ENCODE results near the gene ODF4.

Gene ODF4, protein sequence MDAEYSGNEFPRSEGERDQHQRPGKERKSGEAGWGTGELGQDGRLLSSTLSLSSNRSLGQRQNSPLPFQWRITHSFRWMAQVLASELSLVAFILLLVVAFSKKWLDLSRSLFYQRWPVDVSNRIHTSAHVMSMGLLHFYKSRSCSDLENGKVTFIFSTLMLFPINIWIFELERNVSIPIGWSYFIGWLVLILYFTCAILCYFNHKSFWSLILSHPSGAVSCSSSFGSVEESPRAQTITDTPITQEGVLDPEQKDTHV

DNA sequence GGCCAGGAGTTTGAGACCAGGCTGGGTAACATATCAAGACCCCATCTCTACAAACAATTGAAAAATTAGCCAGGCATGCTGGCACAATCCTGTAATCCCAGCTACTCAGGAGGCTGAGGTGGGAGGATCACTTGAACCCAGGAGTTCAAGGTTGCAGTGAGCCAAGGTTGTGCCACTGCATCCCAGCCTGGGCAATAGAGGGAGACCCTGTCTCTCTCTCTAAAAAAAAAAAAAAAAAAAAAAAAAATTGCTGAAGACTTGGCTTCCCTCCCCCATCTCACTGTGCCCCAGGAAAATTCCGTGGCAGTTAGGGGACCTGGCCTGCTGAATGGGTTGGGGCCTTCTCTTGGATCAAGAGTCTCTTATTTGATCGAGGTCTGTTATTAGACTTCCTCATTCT is at the start of gene ODF4:
TSS of gene ODF4 (plus strand) at position 301 of the 400 bp plus-strand sequence. CDS start 212 bp downstream, outside the sequence.
- DNase-seq, result no peak

DNA sequence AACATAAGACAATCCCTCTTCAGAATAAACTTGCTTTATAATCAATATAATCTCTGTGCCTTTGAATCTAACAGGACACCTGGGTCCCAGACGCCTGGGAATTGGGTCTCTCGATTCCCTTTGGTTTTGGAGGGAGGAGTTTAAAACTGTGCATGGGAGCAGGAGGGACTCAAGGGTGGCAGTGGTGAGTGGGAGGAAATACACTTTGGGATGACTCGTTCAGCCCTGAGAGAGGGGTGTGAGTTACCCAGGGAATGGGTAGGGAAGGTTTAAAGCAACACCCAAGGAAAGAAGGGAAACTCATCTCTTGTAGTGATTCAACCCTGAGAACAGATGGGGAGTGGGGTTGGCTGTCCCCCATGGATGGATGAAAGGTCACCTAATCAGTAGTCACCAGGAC is 49.6 kb upstream of the ODF4 start:
- DNase-seq, result no peak

DNA sequence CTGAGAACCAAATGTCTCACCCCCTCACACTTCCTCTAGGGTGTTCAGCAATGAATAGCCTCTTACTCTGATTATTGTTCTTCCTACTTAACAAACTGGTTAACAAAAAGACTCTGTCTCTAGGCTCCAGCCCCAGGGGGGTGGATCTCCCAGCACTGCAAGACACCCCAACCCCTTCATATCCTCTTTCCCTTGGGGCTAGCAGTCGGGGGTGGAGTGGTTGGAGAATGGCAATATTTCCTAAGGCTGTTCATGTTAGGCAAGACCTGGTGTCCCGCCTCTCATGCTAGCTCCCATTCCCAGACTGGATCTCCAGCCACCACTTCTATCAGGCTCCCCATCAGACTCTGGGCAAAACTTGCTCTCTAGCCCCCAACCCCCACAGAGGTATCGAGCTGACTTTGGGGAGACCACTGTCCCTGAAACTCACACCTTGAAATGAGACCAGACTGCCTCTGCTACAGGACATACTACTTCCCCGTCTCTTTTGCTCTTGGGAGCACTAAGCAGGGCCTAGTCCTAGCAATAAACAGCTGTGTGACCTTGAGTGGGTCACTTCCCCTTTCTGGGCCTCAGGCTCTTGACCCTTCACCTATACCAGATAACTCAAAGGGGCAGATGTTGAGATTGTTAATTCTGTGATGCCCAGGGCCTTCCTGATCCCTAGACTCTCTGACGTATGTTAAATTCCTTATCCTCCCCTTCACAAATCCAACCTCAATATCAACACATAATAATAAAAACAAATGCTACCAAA is 46.8 kb upstream of the ODF4 start:
- DNase-seq, result no peak

DNA sequence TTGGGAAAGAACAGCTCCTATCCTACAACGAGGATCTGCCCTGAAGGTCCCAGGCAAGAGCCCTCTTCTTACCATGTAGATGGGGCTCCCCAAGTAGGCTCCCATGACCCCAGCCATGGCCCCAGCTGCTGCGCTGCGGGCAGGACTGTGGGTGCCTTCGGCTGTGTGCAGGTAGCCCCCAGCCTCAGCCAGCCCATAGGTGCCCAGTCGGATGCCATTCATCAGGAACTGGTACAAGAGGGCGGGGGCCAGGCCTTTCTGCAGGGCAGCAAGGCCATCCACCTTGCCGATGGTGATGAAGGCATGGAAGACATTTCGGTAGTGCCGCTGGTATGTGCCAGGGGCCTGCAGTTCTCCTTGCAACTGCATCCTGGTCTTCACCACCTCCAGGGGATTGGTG is 45.3 kb upstream of the ODF4 start:
- no peak for DNase-seq

DNA sequence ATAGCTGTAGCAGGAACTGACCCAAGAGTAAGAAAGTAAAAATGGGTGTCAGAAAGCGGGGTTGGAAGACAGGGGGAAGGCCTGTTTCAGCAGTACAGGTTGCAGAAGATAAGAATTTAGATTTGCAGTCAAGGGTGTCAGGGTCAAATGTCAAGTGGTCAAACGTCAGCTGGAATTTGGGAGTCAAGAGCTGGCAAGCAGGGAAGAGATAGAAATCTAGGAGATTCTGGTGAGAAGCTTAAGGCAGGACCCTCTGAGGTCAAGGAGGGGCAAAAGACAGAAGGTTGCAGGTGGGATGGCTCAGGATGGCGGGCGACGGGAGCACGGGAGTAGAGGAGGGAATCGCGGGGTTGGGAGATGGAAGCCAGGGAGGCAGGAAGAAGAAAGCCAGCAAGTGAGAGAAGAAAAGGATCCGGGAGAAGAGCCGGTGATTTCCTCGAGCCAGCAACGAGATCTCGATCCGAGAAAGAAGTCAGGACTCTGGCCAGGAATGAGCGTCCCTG is 44.8 kb upstream of the ODF4 start:
- no peak for DNase-seq

DNA sequence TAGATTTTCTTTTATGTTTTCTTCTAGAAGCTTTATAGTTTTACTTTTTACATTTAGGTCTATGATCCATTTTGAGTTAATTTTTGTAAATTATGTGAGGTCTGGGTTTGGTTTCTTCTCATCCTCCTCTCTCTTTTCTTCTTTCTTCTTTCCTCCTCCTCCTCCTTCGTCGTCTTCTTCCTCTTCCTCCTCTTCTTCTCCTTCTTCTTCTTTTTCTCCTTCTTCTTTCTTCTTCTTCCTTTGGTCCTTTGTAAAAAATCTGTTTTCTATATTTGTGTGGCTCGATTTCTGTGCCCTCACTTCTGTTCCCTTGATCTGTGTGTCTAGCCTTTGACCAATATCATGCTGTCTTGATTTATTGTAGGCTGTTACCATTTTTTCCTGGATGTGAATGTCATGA is 39.4 kb upstream of the ODF4 start:
- DNase-seq, result no peak

DNA sequence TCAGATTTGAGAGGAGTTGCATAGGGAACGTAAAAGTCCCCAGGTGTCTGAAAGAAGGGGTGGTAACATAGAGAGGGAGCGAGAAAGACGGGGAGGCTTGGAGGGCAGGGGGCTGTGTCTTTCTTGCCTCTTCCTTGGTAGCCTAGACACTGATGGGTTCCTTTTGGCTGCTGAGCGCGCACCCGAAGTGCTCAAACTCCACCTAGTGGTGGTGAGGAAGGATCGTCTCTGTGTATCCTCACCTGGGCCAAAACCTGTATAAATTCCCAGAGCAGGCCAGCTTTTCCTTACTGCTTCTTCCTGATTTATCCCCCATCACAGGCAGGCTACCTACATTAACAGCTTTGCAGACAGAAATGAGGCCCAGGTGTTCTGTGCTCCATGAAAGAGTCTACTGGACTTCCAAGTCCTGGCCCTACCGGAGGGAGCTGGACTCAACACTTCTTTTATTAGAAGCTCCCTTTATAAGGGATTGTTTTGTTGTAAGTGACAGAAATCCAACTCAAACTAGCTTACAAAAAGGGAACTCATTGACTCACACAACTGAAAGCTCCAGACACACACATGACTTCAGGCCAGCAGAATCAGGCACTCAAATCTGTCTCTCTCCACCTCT is 38.9 kb upstream of the ODF4 start:
- peak; percentile 9 for DNase-seq

DNA sequence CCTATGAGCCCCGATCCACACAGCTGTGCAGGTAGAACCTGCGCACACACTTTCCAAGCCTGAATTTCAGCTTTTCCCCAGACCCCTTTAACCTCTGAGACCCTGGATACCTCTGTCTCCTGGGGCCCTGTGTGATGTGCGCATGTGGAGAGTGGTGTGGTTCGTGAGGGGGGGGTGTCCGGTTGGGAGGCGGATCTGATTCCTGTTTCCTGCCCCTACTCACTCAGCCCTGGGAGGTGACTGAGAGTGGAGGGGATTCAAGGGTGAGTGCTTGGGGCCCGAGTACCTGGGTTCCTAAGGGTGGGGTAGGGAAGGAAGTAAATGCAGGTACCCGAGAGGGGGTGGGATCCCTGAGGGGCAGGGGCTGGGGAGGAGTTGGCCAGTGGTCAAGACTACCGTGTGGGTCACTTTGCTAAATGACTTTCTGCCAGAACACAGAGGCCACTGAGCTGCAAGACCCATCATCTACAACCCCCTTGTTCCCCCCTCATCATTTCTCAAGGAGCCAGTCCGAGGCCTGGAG is 29.0 kb upstream of the ODF4 start:
- DNase-seq, result no peak

DNA sequence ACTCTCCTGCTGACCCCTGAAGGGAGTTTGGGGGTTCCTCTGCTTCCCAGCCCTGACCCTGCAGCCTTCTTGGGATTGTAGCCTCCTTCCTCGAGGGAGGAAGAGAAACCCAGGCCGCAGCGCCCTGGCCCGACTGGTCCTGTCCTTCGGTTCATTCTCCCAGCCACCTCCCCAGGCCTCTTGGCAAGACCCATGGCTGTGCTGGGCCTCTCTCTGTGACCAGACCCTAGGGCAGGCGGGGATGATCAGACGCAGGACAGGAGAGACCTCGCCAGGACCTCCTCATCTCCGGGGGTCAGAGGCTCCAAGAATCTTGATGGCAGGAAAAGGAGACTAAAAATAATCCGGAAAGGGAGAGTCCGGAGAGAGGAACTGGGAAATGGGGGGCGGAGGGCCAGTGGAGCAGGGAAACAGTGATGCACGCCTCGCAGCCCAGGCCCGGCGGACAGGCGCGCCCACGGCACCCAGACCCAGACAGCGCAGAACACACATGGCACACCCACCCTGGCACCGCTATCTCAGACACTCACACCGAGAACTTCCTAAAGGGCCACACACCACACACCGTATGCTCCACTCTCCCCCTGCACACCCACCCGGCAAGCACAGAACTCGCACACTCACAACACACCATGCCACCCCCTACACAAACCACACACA is 28.4 kb upstream of the ODF4 start:
- no peak for DNase-seq

DNA sequence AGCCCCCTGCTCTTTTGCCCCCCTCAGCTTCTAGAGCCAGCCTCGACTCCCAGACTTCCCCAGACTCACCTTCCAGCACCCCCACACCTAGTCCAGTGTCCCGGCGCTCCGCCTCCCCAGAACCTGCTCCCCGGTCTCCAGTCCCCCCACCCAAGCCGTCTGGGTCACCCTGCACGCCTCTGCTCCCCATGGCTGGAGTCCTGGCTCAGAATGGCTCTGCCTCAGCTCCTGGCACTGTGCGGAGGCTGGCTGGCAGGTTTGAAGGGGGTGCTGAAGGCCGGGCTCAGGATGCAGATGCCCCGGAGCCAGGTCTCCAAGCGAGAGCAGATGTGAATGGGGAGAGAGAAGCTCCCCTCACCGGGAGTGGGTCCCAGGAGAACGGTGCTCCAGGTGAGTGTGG is 27.4 kb upstream of the ODF4 start:
- DNase-seq, result no peak

DNA sequence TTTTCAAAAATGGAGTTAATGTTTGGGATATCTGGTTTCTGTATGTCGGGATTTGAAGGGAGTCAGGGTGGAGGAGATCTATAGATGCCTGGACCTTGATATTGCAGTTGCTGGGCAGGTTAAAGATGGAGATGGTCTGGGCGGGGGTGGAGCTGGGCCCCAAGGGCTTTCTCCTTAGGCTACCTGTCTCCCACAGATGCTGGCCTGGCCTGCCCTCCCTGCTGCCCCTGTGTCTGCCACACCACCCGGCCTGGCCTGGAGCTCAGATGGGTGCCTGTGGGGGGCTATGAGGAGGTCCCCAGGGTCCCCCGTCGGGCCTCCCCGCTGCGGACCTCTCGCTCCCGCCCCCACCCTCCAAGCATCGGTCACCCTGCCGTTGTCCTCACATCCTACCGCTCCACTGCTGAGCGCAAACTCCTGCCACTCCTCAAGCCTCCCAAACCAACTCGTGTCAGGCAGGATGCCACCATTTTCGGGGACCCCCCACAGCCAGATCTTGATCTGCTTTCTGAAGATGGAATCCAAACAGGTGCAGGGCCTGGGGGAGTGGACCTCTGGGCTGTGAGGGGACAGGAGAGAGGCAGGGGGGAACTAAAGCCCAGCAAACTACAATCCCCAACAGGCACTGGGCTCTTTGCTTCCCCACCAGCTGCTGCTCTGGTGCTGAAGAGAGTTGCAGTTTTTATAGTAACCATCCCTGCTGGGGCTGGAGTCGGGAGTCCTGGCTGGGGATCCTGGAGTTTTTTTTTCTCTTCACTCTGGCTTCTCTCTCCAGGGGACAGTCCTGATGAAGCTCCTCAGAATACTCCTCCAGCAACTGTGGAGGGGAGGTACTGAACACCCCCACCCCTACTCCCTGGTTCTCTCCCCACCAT is 26.7 kb upstream of the ODF4 start:
- DNase-seq, result no peak

DNA sequence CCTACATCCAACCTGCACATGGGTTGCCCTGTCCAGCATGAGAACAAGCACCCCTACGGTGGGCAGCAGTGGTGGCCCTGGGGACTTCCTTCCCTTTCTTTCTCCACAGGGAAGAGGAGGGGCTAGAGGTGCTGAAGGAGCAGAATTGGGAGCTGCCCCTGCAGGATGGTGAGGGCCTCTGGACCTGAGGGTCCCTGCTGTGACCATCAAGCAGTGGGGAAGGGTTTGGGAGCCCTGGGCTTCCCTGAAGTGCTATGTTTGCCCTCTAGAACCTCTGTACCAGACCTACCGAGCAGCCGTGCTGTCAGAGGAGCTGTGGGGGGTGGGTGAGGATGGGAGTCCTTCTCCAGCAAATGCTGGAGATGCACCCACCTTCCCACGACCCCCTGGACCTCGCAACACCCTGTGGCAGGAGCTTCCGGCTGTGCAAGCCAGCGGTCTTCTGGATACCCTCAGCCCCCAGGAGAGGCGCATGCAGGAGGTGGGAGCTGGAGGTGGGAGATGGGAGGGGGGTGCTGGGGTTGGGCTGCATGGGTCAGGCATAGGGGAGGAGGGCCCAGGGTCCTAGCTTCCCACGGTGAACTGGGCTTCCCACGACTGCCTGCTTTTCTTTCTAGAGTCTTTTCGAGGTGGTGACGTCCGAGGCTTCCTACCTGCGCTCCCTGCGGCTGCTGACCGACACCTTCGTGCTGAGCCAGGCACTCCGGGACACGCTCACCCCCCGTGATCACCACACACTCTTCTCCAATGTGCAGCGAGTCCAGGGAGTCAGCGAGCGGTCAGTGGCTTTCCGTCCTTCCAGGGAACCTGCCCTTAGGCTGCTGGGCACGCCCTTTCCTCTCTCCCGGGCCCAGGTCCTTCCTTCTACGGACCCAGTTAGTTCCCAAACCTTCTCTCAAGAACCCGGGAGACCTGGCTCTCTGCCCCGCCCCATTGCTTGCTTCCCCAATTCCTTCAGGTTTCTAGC is 24.6 kb upstream of the ODF4 start:
- no peak for DNase-seq

DNA sequence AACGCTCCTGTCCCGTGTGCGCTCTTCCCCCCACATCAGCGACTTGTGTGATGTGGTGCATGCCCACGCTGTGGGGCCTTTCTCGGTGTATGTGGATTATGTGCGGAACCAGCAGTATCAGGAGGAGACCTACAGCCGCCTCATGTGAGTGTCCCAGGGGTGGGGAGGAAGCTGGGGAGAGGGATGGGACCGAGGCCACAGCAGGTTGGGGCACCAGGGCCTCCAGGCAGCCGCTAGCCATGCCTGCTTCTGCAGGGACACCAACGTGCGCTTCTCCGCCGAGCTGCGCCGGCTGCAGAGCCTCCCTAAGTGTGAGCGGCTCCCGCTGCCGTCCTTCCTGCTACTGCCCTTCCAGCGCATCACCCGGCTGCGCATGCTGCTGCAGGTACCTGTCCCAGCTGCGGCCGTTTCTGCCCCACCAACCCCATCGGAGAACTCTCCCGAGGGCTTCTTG is 23.8 kb upstream of the ODF4 start:
- no peak for DNase-seq

DNA sequence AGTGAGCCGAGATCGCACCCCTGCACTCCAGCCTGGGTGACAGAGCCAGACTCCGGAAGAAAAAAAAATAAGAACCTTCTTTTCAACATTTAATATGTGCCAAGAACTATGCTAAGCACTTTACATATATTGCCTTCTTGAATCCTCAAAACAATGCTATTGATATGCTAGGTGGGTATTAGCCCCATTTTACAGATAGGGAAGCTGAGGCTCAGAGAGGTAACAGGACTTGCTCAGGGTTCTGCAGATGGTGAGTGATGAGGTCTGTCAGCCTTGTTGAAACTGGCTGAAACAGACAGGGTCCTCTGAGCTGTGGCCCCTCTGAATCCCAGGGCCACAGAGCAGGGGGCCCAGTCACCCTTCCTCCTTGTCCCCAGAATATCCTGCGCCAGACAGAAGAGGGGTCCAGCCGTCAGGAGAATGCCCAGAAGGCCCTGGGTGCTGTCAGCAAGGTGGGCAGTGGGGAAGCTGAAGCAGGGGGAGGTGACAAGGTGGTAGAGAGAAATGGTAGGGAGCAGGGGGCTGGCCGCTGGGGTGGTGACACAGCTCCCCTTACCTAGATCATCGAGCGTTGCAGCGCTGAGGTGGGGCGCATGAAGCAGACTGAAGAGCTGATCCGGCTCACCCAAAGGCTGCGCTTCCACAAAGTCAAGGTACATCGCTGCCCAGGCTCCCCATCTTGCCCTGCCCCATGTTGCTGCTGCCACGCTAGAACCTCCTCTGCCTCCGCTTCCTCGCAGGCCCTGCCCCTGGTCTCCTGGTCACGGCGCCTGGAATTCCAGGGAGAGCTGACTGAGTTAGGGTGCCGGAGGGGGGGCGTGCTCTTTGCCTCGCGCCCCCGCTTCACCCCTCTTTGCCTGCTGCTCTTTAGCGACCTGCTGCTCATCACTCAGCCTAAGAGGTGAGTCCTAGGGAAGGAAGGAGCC is 21.4 kb upstream of the ODF4 start:
- no peak for DNase-seq

DNA sequence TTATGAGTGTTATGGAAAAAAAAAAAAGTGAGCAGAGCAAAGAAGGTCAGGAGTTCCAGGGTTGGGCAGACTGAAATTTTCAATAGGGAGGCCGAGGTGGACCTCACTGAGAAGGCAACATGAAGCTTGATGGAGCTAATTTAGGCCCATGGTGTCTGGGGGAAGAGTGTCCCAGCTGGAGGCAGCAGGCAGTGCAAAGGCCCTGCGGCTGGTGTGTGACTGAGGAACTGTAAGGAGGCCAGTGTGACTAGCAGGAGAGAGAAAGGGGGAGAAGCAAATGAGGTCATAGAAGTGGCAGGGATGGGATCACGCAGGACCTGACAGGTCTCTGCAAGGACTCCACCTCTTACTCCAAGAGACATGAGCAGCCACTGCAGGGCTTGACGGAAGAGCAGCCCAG is 19.4 kb upstream of the ODF4 start:
- DNase-seq, result no peak

DNA sequence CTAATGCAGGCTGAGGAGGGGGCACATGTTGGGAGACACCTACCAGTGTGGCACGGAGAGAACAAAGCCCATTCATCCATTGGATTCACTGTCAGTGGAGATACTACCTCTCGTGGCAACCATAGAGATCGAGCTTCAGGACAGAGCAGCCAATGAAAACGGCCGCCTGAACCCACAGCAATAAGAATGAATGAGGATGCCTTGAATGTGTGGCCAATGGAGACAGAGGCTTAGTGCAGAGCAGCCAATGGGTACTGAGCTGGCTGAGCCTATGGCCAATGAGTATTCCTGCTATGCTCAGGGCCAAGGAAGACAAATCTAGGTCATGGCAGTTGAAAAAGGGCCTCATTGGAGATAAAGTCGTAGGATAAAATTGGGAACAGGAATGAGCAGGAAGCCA is 18.6 kb upstream of the ODF4 start:
- DNase-seq, result no peak

DNA sequence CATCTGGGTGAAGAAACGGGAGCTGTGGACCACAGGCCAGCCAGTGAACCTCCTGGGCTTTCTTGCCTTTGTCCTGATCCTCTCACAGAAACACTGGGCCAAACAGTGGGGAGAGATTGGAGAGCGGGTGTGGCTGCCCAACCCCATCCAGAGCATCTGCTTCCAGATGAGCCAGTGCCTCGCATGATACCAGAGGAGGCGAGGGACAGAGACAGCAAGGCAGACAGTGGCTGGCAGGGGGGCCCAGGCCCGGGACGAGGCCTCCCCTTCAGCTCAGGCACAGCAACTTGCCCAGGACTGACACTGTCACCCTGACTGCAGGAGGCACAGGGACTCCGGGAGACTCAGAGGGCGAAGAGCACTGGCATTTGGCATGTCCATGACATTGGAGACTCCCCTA is 17.6 kb upstream of the ODF4 start:
- no peak for DNase-seq

DNA sequence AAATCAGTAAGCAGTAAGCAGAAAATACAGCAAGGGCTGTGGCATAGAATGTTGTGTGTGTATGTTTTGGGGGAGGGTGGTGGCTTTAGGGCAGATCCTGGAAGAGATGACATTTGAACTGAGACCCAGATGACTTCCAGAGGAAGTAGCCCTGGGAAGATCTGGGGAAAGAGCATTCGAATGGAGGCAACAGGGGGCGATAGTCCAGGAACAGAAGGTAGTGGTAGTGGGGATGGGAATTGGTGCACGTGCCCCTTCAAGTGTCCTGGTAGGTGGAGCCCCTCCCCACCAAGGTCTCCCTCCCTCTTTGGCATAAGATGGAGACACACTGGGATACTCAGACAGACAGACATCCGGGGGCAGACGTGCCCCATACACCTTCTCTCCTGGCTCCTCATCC is 15.5 kb upstream of the ODF4 start:
- DNase-seq, result no peak

DNA sequence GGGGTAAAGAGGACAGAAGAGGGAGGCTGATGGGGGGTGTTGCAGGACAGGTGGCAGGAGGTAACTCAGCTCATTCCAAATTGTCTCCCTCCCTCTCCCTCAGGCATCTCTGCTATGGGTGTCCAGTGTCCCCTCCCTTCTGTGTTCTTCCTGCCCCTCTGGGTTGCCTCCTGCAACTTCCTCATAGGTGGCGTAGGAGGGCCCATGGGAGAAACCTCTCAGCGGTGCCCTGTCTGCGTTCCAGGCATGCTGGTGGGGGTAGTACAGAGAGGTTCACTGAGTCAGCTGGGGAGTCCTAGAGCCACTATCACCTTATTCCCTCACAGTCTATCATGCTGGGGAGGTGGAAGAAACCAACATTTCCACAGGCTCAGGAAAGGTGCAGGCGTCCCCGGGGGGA is 14.7 kb upstream of the ODF4 start:
- DNase-seq, result no peak

Data from GOT3 (cell line).